Stimulated activated CD8-positive, alpha-beta memory T cell treated with anti-CD3 and anti-CD28 coated beads, Interleukin-15, amount 100 ng/mL, for 4 hours (primary cell): ENCODE data around the gene PDGFRB.
"Not testable (repeated sequence)": the region's sequence is repeated elsewhere in the genome, so short reads cannot be mapped to it uniquely, and the experiment has no call there.

Source experiments
- DNase-seq, 2 donors: peaks; one replicate each; pipeline ENCODE4 v3.0.0-alpha.2; 2020; ENCODE audit warnings: low read depth in 2 of 2

Gene PDGFRB

DNA sequence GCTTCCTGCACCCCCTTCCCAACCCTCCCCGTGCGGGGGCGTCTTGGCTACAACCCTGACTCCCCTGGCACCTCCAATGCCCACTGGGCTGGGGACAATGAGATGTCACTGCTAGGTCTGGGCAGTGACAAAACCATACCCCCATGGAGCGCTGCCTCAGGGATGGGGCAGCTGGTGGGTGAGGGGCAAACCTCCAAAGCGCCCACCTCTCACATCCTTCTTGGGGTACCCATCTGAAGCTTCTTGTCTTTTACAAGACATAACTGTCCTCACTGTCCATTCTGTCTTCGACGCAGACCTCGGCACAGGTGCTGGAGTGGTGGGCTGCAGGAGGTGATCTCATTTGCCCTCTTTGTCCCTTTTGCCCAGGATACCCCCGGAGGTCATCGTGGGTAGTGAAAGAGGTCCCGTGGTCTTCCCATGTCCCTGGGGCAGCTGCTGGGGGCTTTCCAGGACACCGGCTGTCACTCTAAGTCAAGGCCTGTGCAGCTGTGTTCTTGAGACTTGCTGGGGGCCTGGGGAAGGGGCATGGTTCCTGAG, 41.5 kb downstream of the PDGFRB start:
- DNase-seq: no peak

DNA sequence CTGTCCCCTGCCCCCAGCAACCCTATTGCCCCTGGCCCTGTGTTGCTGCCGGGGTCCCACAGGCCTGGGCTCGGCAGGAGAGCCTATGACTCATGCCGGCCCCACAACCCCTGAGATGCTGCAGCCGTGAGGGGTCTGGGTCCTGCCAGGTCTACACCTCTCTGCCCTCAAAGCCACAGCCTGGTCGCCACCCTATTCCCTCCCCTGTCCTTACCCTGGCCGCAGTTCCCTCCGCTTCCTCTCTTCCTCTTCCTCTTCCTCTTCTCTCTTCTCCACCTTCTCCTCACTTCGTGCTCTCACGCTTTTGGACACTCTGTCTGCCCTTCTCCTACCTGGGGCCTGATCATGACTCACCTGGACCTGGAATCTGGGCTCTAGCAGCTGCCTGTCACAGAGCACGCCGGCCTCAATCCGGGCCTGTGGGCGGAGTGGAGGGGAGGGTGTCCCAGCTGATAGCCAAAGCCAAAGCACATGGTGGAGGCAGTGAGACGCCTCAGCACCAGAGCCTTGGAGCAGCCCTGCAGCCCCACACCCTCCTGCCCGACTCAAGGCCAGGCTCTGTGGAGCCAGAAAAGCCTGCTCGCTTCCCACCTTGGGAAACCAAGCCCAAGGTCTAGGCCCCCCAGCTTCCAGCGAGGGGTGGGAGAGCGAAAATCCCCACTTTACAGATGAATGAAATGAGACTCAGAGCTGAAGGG, 42.4 kb downstream of the PDGFRB start:
- DNase-seq: no peak

DNA sequence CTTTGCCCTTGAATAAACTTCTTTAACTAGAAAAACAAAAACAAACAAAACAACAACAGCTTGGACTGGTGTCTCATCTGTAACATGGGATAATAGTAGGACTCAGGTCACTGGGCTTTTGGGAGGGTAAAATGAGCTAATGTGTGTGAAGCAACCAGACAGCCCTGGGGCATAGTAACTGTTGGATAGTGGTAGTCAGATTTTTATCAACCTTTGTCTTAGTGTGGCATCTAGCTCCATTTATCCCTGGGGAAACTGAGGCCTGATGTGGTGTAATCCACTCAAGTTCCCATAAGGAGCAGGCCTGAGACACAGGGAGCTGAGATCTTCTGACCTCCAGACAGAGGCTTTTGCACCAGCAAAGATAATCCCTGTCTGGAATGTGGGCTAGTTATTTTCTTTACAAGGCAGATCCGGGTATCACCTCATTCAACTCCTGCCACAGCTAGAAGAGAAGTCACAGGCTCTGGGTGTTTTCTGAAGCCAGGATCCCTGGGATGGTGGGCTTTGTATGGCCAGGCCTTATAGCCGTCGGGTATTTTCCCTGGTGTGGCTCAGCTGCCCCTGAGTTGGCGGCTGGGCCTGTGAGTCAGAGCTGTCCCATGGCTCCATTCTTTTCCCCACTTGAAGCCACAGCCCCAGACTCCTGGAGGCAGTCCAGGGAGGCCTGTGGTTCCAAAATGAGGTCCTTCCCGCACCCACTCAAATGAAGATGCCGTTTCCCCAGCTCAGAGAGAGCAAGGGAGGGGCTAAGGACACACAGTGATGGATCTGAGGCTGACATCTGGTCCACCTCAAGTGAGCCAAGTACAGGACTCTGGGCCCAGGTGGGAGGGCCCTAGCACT, 43.2 kb downstream of the PDGFRB start:
- no peak for DNase-seq

DNA sequence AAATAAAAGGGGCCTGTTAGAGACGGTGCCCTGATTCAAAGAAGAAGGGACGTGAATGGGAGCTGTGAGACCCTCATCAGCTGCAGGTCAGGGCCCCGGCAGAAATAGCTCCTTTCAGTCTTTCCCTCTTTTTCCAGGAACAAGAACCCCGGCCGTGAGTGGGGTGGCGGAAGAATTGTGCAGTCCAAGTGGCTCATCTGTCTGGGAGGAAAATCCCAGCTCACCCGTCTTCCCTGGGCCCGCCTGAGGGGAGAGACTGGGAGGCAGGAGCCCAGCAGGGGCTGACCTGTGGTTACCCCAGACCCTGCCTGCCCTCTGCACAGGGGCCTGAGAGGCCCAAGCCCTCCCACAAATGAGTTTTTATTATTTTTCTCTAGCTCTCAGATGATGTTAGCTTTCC, 44.5 kb downstream of the PDGFRB start:
- no peak for DNase-seq

DNA sequence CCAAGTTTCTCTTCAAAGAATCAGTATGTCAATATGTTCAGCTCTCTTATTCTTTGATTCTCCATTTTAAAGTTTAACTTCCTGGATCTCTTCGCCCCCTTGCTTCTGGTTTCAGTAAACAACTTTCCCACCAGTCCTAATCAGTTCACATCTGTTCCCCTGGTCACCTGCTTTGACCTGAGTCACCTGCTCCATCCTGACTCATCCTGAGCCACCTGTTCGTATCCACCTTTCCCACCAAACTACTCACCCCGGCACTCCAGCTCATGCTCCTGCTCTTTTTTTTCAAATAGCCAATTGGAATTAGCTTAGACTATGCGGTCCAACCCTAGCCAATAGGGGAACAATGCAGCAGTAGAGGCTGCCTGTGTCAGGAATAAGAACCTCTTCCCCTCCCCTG, 45.7 kb downstream of the PDGFRB start:
- DNase-seq: no peak

DNA sequence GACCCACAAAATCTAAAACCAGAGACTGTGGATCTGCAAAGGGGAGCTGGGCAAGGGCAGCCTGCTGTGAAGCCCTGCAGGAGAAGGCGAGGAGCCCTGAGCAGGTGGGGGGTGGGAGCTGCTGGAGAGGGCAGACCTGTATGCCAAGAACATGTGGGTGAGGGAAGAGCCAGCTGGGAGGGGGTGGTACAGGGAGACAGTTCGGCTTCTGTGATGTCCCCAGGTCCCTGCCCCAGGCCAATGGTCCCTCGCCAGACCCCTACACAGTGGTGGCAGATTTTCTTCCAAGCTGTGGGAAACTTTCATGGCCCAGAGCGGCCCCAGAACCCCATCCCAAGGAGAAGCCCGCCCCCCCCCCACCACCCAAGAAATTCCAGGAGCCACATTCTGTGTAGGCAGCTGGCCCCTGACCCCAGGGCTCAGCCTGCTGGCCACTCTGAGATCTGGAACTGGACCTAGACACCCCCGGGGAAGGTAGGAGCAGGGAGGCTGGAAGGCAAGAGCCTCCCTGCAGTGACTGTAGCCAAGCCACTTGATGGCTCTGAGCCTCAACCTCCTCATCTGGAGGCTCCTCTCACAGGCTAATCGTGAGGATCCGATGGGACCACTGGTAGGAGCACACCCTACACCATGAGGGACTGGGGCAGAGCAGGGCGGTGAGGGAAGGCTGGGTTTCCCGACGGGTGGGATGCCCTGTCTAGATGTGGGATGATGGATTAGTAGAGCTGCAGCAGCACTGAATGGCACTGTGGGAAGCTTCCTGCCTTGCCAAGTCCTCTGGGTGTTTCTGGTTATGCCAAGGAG, 46.7 kb downstream of the PDGFRB start:
- no peak for DNase-seq

DNA sequence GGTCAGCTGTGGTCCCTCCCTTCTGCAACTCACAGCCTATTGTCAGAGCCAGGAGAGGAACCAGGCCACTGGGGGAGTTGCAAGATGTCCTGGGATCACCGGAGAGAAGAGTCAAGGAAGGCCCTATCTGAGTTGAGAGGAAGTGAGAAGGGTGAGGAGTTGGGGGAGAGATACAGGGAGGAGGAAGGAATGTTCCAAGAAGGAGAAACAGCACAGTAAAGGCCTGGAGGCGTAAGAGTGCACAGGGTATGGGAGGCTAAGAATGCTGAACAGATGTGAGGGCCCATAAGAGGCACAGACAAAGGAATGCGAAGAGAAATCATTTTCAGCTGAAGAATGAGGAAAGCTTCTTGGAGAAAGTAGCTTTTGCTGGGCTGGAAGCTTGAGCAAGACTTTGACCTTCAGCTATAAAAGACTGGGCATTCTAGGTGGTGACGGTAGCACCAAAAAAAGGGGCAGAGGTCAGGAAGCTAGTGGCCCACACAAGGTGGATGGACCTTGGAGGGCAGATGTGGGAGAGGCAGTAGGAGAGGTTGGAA, 47.7 kb downstream of the PDGFRB start:
- no peak for DNase-seq

DNA sequence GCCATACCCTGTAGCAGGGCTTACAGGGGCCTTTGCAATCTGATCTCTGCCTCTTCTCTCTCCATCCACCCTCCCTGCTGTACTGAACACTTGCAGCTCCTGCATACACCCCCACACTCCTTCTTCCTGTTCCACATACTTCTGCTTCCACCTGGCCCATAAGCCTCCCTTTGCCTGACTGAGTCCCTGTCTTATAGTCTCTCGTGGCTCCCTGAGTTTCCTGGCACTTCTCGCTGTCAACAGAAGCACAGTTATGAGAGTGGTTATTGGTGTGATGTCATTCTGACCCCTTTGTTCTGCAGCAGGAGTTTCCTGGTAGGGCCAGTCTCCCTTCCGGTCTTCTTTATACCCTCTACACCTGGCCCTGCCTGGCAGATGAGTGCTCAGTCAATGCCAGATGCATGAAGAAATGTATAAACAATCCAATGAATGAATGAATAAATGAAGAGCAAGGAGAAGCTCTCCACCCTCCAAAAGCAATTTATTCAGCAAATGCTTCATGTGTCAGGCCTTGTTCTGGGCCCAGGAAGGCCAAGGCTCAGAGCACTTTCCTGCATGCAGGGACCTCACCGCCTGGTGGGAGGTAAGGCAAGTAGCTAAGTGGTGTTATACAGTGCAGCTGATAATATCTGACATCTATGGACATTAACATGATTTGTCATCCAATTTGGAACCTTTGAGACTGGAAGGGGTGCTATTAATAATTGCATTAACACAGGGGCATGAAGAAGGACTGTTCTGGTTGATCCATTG, 48.8 kb downstream of the PDGFRB start:
- DNase-seq: no peak

DNA sequence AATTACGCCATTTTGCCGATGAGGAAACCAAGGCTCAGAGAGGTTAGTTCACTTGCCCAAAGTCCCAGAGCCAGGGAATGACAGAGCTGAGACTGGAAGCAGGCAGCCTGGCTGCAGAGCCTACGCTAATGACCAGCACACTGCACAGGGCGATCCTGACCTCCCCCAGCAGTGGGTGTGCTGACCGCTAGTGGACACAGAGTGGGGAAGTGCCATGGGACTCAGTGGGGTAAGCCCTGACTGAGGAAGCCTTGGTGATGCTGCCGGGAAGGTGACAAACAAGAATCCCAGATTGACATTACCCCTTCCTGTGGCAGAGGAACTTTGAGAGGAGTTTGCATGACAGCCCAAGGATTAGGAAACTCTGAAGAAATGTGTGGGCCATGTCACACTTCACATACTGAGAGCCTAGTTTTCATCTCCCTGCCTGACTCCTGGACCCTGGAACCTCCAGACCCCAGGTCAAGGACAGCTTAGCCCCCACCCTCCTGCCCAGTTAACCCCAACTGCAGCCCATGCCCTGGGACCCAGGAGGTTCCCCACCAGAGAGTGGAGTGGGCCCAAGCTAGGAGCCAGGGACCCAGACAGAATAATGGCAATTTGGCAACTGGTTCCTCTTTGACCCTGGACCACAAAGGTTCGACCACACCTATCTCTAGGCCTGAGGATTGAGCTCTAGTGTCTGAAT, 49.6 kb downstream of the PDGFRB start:
- no peak for DNase-seq

DNA sequence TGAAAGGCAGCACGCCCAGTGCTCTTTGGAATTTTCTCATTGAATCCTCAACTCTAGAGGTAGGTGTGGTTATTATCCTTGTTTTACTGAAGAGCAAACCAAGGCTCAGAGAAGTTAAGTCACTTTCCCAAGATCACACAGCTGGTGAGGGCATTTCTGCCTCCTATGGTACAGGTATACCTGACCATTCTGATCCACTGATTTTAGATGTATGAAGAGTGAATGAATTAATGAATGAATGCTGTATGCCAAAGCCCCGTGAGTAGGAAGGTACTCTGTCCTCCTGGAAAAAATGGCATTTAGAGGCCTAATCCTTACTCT, 51.1 kb downstream of the PDGFRB start:
- DNase-seq: no peak

DNA sequence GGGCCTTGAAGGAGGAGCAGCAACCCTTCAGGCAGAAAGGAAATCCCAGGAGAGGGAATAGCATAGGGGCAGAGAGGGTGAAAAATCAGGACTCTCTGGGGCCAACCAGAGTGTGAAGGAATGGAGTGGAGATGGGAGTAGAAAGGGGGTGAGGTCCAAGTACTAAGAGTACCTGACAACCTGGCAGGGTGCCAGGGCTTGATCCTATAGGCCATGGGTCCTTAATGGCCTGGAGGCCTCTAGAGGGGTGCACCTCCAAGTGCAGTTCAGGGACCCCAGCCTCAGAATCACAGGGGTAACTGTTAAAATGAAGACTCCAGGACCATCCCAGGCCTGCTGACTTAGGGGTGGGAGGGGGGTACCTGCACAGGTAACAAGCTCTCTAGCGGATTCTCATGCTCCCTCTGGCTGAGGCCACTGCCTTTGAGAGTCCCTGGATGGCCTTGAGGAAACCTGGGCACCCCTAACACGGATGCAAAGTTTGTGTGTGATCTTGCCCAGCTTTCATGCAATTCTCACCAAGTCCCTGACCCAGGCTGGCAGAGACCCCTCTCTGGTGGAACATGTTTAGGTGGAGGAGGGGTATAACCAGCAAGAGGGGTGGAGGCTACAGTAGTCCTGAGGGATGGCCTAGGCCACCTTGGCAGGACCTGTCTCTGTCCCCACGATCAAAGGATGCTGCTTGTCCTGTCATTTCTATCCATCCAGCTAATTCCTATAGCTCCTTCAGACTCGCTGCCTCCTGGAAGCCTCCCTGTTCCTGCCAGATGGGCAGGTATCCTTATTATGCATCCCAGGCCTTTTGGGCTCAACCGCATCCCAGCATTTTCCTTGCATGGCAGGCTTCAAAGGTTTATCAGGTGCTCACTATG, 51.7 kb downstream of the PDGFRB start:
- DNase-seq: no peak

DNA sequence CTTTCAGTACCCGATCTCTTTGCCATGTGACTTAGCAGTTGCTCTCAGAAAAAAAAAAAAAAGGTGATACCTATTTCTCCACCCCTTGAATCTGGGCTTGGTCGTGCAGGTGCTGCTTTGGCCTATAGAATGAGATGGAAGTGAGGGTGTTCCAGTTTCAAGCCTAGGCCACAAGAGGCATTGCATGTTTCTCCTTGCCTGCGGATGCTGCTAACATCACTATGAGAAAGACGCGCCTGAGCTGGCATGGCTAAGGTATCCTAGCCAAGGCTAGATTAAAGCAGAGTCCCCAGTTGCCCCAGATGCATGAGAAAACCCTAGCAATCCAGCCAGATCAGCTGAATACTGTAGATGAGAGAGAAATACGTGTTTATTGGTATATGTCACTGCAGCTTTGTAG, 54.6 kb downstream of the PDGFRB start:
- no peak for DNase-seq

DNA sequence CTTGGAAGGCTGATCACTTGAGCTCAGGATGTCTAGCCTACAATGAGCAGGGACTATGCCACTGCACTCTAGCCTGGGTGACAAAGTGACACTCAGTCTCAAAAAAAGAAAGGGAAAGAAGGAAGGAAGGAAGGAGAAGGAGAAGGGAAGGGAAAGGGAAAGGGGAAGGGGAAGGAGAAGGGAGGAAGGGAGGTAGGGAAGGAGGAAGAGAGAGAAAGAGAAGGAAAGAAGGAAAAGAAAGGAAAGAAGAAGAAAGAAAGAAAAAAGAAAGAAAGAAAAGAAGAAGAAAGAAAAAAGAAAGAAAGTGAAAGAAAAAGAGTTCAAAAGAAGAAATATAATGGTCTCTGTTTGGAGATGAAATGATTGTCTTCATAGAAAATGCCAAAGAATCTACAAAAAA, 58.5 kb downstream of the PDGFRB start:
- no peak for DNase-seq

DNA sequence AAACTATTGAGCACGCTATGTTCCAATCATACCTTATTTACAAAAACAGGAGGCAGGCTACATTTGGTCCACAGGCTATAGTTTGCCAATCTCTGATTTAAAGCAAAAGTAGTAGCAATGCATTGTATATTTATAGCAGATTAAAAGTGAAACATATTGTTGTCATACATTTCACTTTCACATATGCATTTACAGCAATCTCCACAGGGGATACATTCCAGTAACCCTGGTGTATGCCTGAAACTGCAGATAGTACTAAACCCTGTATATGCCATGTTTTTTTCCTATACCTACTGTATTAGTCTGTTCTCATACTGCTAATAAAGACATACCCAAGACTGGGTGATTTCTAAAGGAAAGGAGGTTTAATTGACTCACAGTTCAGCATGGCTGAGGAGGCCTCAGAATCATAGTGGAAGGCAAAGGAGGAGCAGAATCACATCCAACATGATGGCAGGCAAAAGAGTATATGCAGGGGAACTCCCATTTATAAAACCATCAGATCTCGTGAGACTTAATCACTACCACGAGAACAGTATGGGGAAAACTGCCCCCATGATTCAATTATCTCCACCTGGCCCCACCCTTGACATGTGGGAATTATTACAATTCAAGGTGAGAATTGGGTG, 63.4 kb downstream of the PDGFRB start:
- no peak for DNase-seq

DNA sequence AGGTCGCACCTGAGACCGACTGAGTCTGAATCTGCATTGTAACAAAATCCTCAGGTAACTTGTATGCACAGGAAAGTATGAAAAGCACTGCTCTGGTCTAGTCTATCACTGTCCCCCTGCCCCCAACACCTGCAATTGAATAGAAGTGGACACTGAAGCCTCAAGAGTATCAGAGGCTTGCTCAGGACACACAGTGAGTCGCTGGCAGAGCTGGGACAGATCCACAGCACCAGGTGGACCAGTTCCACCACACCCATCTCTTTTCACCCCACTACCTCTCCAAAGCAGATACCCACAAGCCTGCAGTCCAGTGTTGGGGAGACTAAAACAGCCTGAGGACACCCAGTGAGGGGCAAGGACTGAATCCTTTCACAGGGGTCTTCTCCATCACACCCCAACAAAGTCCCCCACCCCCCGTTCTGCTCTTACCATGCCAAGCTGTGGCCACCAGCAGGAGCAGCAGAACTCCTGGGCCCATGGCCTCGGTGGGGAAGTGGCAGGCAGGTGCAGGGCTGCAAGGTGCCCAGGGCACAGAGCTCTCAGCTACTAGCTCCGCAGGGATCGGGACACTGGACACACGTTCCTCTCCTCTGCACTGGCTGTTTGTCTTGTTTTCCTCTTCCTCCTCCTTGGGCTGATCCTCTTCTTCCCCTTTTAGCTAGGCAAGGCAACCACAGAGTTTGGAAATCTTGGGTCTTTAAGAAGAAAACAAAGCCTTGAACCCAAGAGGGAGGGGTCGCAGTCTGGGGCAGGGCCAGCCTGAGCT, 69.5 kb downstream of the PDGFRB start, which contains the start of gene CSF1R:
Gene CSF1R, minus strand, starts transcription at position 605 of the 766 bp plus-strand sequence. Its CDS starts 127 bp downstream, at position 478.
- DNase-seq: no peak

DNA sequence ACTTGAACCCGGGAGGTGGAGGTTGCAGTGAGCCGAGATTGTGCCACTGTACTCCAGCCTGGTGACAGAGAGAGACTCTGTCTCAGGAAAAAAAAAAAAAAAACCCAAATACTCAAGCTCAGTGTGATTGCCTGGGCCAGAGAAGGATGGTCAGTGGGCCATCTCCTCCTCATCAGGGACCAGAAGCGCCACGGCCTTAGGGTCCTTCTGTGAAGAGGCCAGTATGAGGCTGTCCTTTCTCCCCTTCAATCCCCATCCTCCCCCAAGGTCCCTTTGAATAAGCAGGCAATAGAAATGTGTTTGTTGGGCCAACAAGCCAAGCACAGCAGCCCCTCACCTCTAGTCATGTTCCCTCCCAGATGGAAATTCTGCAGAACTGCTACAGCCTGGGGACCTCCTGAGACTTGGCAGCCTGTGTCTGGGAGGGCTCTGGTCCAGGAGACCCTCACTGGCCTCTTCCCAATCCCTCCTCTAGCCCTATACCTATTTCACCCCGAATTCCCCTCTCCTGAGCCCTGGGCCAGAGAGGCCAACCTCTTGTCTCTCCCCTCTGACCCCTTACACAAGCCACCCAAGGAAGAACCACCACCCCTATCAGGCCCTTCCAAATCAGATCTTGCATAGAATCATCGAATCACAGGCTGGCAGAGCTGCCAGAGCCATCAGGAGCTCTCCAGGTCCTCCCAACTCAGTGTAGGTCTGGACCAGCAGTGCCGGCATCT, 70.3 kb downstream of the PDGFRB start:
- no peak for DNase-seq

DNA sequence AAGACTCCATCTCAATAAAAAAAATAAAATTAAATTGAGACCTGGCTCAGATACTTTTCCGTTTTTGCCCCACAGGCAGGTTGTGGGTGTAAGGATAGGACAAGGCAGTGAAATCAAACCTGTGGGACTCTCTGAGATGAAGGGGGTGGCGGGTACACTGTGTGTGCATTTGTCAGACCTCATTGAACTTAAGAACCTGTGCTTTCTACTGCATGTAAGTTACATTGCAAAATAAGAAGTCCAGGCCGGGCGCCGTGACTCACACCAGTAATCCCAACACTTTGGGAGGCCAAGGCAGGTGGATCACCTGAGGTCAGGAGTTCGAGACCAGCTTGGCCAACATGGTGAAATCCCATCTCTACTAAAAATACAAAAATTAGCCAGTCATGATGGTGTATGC, 70.9 kb downstream of the PDGFRB start:
- not testable (repeated sequence) for DNase-seq

DNA sequence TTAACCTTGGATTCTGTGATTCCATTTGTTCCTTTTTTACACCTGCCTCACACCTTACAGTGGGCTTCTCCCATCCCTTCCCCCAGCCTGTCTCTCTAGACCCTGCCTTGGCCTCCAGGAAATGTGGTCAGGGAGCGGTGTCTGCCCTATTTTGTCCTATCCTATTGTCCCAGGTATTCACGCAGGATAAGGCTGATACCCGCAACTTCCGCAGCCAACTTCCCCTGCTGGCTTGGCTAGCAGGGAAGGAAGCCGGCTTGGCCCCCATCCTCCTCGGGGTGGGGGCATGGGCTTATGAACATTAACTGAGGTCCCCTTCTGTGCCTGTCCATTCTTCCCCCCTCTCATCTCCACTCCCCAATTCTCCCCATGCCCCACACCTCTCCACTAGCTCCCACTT, 72.8 kb downstream of the PDGFRB start:
- DNase-seq: no peak
